OCI-LY7 (cell line): ENCODE data around the gene HSPA14.

Experiments used
- CTCF ChIP-seq: fragments of 200-600 bp; sonication (generic); conservative IDR thresholded peaks from 2 replicates; pipeline ENCODE4 v1.5.1; 2014; ENCODE audit warnings: mild to moderate bottlenecking, antibody characterized with exemption, low read length, moderate library complexity, mixed read lengths
- EZH2phosphoT487 ChIP-seq: fragments of 200-600 bp; sonication (generic); IDR thresholded peaks from 2 replicates; pipeline ENCODE4 v1.6.1; 2018; ENCODE audit warnings: low read depth, borderline replicate concordance, mild to moderate bottlenecking, mixed run types, antibody characterized with exemption, low read length, moderate library complexity, mixed read lengths

GRCh38 chr10:14855453-14855852, 17.3 kb downstream of the HSPA14 start:
- TF ChIP-seq EZH2phosphoT487: no peak
- TF ChIP-seq CTCF: no peak
